ENCODE results near the gene VPS16. TPM values are rescaled to one million over a fixed set of nuclear protein-coding genes. Genes with fewer than 3 reads are reported as not detected.
"Not testable (repeated sequence)": the region's sequence is repeated elsewhere in the genome, so short reads cannot be mapped to it uniquely, and the experiment has no call there.

VPS16 gene
- total RNA-seq, 1 donor from 2014 or later = 28.2 TPM

DNA sequence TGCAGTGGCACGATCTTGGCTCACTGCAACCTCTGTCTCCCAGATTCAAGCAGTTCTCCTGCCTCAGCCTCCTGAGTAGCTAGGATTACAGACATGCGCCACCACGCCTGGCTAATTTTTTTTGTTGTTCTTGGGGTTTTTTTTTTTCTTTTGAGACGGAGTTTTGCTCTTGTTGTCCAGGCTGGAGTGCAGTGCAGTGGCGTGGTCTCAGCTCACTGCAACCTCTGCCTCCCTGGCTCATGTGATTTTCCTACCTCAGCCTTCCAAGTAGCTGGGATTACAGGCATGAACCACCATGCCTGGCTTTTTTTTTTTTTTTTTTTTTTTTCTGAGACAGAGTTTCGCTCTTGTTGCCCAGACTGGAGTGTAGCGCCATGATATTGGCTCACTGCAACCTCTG lies 9.3 kb upstream of the VPS16 start:
- H3K4me1 ChIP-seq (ENCODE audit: control insufficient read depth in 3 of 3, insufficient read depth in 3 of 3, low read length in 3 of 3); H3K9me3 ChIP-seq (ENCODE audit: control insufficient read depth in 3 of 3, low read length in 3 of 3); H3K9ac ChIP-seq (ENCODE audit: low read depth in 1 of 3, low read length in 3 of 3); H3K36me3 ChIP-seq (ENCODE audit: control insufficient read depth in 3 of 3, insufficient read depth in 3 of 3, low read length in 3 of 3); H3K4me3 ChIP-seq (ENCODE audit: low read length in 3 of 3); H3K27ac ChIP-seq (ENCODE audit: low read depth, low read length): not testable (repeated sequence)
- H3K27me3 ChIP-seq (ENCODE audit: control insufficient read depth in 3 of 3, insufficient read depth in 3 of 3, low read length in 3 of 3) = peaks cover 3 to 10% (median 6%) of the 10 kb centered on the region in 3 donors

DNA sequence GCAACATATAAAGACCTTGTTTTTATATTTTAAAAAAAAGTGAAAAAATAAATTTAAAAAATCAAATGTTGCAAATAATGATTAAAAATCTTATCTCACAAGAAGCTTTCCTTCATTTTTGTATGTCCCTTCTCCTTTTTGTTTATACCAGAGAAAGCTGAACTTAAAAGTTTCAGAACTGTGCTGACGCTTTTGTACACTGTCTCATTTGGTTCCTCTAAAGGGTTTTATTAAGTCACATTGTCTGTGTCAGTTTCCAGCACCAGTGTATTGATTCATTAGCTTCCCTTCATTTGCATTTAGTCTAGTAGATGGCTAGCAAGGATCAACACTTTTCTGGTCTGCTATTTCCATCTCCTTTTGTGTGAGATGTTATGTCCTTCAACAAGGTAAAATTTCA lies 6.8 kb upstream of the VPS16 start:
- Histone ChIP-seq H3K4me3 (ENCODE audit: low read length in 3 of 3) (no peak overlapping the region), H3K4me1 (ENCODE audit: control insufficient read depth in 3 of 3, insufficient read depth in 3 of 3, low read length in 3 of 3) (no peaks in the 10 kb centered on the region), H3K36me3 (ENCODE audit: control insufficient read depth in 3 of 3, insufficient read depth in 3 of 3, low read length in 3 of 3) (peaks cover 13 to 16% (median 15%) of the 10 kb centered on the region in 3 donors), H3K9me3 (ENCODE audit: control insufficient read depth in 3 of 3, low read length in 3 of 3) (no peaks in the 10 kb centered on the region), H3K27me3 (ENCODE audit: control insufficient read depth in 3 of 3, insufficient read depth in 3 of 3, low read length in 3 of 3) (peaks cover 0 to 3% (median 0%) of the 10 kb centered on the region in 3 donors), H3K9ac (ENCODE audit: low read depth in 1 of 3, low read length in 3 of 3) (no peak overlapping the region), H3K27ac (ENCODE audit: low read depth, low read length) (no peak overlapping the region)

DNA sequence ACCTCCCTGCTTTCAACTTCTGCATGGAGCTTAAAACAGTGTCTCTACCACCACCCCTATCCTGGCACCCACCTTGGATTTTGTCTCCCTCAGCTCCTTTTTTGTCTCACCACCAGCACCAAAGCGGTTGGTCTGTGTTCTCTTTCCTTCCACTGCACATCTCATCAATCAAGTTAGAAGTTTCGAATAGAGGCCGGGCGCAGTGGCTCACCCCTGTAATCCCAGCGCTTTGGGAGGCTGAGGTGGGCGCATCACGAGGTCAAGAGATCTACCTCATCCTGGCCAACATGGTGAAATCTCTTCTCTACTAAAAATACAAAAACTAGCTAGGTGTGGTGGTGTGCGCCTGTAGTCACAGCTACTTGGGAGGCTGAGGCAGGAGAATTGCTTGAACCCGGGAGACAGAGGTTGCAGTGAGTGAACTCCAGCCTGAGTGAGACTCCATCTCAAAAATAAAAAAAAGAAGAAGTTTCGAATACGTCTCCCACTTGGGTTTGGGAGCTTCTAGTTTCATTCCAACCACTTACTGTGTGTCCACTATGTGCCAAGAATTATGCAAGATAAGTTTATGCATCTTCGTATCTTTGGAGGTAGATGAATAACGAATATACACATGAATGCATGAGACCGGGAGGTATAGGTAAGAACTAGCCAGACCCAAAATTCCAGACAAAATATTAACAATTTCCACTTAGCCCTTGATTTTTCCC lies 6.0 kb upstream of the VPS16 start:
- peaks cover 0 to 4% (median 3%) of the 10 kb centered on the region in 3 donors for H3K4me1 ChIP-seq (ENCODE audit: control insufficient read depth in 3 of 3, insufficient read depth in 3 of 3, low read length in 3 of 3)
- H3K4me3 ChIP-seq (ENCODE audit: low read length in 3 of 3) = no peak overlapping the region
- H3K9me3 ChIP-seq (ENCODE audit: control insufficient read depth in 3 of 3, low read length in 3 of 3) = no peaks in the 10 kb centered on the region
- H3K27me3 ChIP-seq (ENCODE audit: control insufficient read depth in 3 of 3, insufficient read depth in 3 of 3, low read length in 3 of 3) = peaks cover 0 to 3% (median 0%) of the 10 kb centered on the region in 3 donors
- no peak overlapping the region for H3K27ac ChIP-seq (ENCODE audit: low read depth, low read length)
- peaks cover 13 to 16% (median 15%) of the 10 kb centered on the region in 3 donors for H3K36me3 ChIP-seq (ENCODE audit: control insufficient read depth in 3 of 3, insufficient read depth in 3 of 3, low read length in 3 of 3)
- no peak overlapping the region for H3K9ac ChIP-seq (ENCODE audit: low read depth in 1 of 3, low read length in 3 of 3)

DNA sequence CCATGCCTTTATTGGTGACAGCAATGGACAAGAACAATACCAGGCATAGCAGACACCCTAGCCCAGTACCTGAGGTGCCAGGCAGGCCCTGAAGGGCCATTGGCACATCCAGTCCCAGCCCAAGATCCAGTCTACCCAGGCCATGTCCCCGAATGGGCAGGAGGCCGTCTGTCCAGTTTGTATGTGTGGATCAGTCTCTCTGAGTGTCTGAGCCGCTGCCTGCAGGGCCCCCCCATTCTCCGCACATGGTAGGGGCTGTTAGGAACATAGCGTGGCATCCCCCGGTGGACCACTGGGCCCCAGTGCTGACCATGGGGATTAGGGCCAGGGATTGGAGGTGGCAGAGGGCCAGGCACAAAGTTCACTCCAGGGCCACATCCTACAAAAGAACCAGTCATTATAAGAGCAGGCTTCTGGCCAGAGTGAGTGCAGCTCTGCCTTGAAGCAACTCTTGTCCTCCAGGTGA lies 5.2 kb upstream of the VPS16 start:
- no peak overlapping the region for H3K4me3 ChIP-seq (ENCODE audit: low read length in 3 of 3)

DNA sequence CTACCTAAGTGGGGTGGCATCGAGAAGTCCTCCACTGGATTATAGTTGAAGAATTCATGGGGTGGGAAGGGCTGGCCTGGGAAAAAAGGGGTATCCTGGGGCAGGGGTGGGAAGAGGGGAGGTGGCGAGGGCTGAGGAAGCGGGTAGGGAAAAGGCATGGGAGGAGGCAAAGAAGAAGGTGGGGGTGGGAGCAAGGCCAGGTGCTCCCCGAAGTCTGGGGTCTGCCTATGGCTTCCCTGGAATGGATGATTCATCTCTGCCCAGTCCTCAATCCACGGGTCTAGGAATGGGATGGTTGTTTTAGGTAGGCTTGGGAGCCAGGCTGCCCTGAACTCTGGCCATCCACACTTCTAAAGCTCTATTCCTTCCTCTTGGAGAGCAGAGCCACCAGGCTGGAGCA lies 4.5 kb upstream of the VPS16 start:
- H3K27me3 ChIP-seq (ENCODE audit: control insufficient read depth in 3 of 3, insufficient read depth in 3 of 3, low read length in 3 of 3) = no peaks in the 10 kb centered on the region
- H3K4me1 ChIP-seq (ENCODE audit: control insufficient read depth in 3 of 3, insufficient read depth in 3 of 3, low read length in 3 of 3) = peaks cover 6 to 13% (median 10%) of the 10 kb centered on the region in 3 donors
- no peak overlapping the region for H3K9ac ChIP-seq (ENCODE audit: low read depth in 1 of 3, low read length in 3 of 3)
- no peak overlapping the region for H3K27ac ChIP-seq (ENCODE audit: low read depth, low read length)
- no peaks in the 10 kb centered on the region for H3K9me3 ChIP-seq (ENCODE audit: control insufficient read depth in 3 of 3, low read length in 3 of 3)
- H3K36me3 ChIP-seq (ENCODE audit: control insufficient read depth in 3 of 3, insufficient read depth in 3 of 3, low read length in 3 of 3) = peaks cover 13 to 16% (median 15%) of the 10 kb centered on the region in 3 donors
- H3K4me3 ChIP-seq (ENCODE audit: low read length in 3 of 3) = no peak overlapping the region

More for the DNA sequence above, 5.2 kb upstream of the VPS16 start:
- no peak overlapping the region for H3K27ac ChIP-seq (ENCODE audit: low read depth, low read length)
- H3K9me3 ChIP-seq (ENCODE audit: control insufficient read depth in 3 of 3, low read length in 3 of 3) = no peaks in the 10 kb centered on the region
- H3K9ac ChIP-seq (ENCODE audit: low read depth in 1 of 3, low read length in 3 of 3) = no peak overlapping the region
- peaks cover 6 to 12% (median 10%) of the 10 kb centered on the region in 3 donors for H3K4me1 ChIP-seq (ENCODE audit: control insufficient read depth in 3 of 3, insufficient read depth in 3 of 3, low read length in 3 of 3)
- no peaks in the 10 kb centered on the region for H3K27me3 ChIP-seq (ENCODE audit: control insufficient read depth in 3 of 3, insufficient read depth in 3 of 3, low read length in 3 of 3)
- H3K36me3 ChIP-seq (ENCODE audit: control insufficient read depth in 3 of 3, insufficient read depth in 3 of 3, low read length in 3 of 3) = peaks cover 13 to 16% (median 15%) of the 10 kb centered on the region in 3 donors

DNA sequence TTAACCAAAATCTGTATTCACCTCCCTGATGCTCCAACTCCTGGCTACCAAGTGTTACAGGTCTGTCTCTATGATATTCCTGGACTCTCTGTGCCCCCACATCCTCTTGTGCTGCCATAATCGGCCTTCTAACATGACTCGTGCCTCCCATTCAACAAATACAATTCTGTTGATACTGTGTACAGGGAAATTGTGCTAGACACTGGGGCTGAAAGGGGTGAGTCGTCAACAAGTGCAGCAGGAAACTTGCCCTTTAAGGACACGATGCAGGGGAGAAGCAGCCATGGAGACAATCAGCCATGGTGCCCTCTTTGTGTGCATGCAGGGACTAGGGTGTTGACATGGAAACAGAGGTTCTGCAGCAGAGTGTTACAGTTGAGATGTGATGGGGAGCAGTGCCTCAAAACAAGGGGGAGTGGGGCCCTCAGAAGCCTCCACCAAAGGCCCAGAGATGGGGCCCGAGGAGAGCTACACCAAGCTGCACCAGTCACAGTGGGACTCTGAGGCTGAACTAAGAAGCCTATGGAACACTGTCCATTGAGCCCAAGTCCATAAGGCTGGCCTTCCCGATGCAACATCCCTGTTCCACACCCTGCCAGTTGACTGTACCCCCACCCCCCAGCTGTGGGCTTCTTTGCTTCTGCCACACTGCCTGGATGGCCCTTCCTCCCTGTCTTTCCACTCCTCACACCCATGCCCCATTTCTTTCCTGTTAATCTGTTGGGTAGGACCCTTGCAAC lies 3.2 kb upstream of the VPS16 start:
- Histone ChIP-seq H3K27me3 (ENCODE audit: control insufficient read depth in 3 of 3, insufficient read depth in 3 of 3, low read length in 3 of 3) (no peaks in the 10 kb centered on the region), H3K4me1 (ENCODE audit: control insufficient read depth in 3 of 3, insufficient read depth in 3 of 3, low read length in 3 of 3) (peaks cover 13 to 21% (median 18%) of the 10 kb centered on the region in 3 donors), H3K36me3 (ENCODE audit: control insufficient read depth in 3 of 3, insufficient read depth in 3 of 3, low read length in 3 of 3) (peaks cover 13 to 16% (median 15%) of the 10 kb centered on the region in 3 donors), H3K9ac (ENCODE audit: low read depth in 1 of 3, low read length in 3 of 3) (no peak overlapping the region), H3K4me3 (ENCODE audit: low read length in 3 of 3) (no peak overlapping the region), H3K9me3 (ENCODE audit: control insufficient read depth in 3 of 3, low read length in 3 of 3) (no peaks in the 10 kb centered on the region), H3K27ac (ENCODE audit: low read depth, low read length) (no peak overlapping the region)

DNA sequence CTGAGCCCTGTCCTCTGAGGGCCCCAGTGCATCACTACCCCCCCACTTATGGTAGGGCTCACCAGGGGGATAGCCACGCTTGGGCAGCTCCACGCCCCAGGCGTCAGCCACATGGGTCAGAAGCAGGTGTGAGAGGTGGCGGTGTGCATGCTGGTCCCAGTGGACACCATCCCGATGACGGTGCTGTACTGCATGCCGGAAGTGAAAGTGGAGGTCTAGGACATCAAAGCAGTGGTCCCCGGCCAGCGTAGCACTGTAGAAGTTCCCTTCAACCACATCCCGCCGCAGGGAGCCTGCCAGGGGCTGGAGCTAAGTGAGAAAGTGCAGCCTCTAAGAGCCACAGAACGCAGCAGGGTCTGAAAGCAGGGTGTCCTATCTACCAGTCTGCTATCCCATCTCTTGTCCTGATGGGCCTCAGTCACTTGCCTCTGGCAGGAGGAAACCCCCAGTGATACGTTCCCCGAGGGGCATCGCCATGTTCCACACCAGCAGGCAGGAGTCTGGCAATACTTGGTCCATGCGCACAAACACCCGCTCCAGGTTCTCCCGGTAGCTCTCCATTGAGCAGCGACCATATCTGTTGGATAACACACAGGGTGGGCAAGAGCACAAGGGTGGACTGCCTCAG lies 2.3 kb upstream of the VPS16 start:
- Histone ChIP-seq H3K4me1 (ENCODE audit: control insufficient read depth in 3 of 3, insufficient read depth in 3 of 3, low read length in 3 of 3) (peaks cover 13 to 21% (median 18%) of the 10 kb centered on the region in 3 donors), H3K27me3 (ENCODE audit: control insufficient read depth in 3 of 3, insufficient read depth in 3 of 3, low read length in 3 of 3) (no peaks in the 10 kb centered on the region), H3K9me3 (ENCODE audit: control insufficient read depth in 3 of 3, low read length in 3 of 3) (no peaks in the 10 kb centered on the region), H3K27ac (ENCODE audit: low read depth, low read length) (no peak overlapping the region), H3K36me3 (ENCODE audit: control insufficient read depth in 3 of 3, insufficient read depth in 3 of 3, low read length in 3 of 3) (peaks cover 13 to 16% (median 15%) of the 10 kb centered on the region in 3 donors), H3K4me3 (ENCODE audit: low read length in 3 of 3) (no peak overlapping the region), H3K9ac (ENCODE audit: low read depth in 1 of 3, low read length in 3 of 3) (no peak overlapping the region)

DNA sequence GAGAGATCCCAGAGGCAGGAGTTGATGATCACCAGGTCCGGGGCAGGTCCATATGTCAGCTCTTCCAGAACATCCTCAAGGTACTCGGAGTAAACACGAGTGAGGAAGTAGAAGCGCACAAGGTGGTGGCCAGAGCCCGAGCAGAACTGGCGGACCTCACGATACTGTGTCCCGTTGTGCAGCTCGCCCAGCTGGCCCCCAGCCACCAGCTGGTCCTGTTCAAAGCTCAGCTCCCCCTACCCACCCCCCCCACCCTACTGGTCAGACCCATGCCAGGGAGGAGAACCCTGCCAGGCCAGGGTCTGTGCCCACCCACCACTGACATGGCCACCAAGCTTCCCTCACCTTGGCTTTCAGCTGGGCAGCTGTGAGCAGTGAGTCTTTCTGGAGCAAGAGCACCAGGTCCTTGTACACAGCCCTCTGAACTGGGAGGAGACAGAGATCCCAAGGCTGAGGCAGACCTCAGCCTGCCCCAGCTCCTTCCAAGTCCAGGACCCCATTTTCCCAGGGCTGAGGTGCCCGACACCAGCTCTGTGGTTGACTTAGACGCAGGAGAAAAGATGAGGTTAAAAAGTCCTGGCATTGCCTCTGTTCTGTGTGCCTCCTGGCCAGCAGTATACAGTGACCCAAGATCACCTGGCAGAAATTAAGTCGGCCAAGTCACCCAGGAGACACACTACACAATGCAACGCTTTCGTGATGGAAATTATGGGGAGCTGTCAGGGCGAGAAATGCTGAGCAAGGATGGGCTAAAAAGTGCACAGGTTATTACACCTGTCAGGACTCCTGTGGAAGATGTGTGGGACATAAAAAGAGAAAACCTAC lies 1.5 kb upstream of the VPS16 start:
- H3K27ac ChIP-seq (ENCODE audit: low read depth, low read length) = no peak overlapping the region
- H3K36me3 ChIP-seq (ENCODE audit: control insufficient read depth in 3 of 3, insufficient read depth in 3 of 3, low read length in 3 of 3) = peaks cover 13 to 16% (median 15%) of the 10 kb centered on the region in 3 donors
- peaks cover 13 to 21% (median 18%) of the 10 kb centered on the region in 3 donors for H3K4me1 ChIP-seq (ENCODE audit: control insufficient read depth in 3 of 3, insufficient read depth in 3 of 3, low read length in 3 of 3)
- no peaks in the 10 kb centered on the region for H3K9me3 ChIP-seq (ENCODE audit: control insufficient read depth in 3 of 3, low read length in 3 of 3)
- H3K4me3 ChIP-seq (ENCODE audit: low read length in 3 of 3) = peak overlapping the region in 1 of 3 donors; percentile 95
- no peak overlapping the region for H3K9ac ChIP-seq (ENCODE audit: low read depth in 1 of 3, low read length in 3 of 3)
- H3K27me3 ChIP-seq (ENCODE audit: control insufficient read depth in 3 of 3, insufficient read depth in 3 of 3, low read length in 3 of 3) = no peaks in the 10 kb centered on the region

DNA sequence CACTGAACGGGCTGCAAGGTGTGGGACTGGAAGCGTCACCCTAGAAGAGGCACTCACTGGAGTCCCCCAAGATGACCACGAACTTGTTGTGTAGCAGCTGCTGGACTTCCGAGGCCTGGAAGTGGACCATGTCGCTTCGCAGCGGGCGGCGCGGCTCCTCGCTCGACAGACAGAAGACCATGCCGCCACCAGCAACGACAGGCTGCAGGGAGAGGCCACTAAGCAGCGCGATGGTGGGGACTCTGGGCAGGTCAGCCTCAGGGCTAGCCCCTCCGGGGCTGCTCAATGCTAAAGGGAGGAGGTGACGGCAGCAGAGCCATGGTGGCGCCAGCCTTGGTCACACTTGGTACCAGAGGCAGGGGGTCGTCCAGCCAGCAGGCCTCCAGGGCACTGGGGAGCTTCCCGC lies 810 bp upstream of the VPS16 start:
- Histone ChIP-seq H3K27ac (ENCODE audit: low read depth, low read length) (peak overlapping the region; percentile 87), H3K36me3 (ENCODE audit: control insufficient read depth in 3 of 3, insufficient read depth in 3 of 3, low read length in 3 of 3) (peaks cover 13 to 19% (median 15%) of the 10 kb centered on the region in 3 donors), H3K9ac (ENCODE audit: low read depth in 1 of 3, low read length in 3 of 3) (peak overlapping the region; percentile 85 to 90 (median 89))

More for the DNA sequence above, 810 bp upstream of the VPS16 start:
- H3K9me3 ChIP-seq (ENCODE audit: control insufficient read depth in 3 of 3, low read length in 3 of 3) = no peaks in the 10 kb centered on the region
- no peaks in the 10 kb centered on the region for H3K27me3 ChIP-seq (ENCODE audit: control insufficient read depth in 3 of 3, insufficient read depth in 3 of 3, low read length in 3 of 3)
- peak overlapping the region; percentile 90 to 95 (median 95) for H3K4me3 ChIP-seq (ENCODE audit: low read length in 3 of 3)
- H3K4me1 ChIP-seq (ENCODE audit: control insufficient read depth in 3 of 3, insufficient read depth in 3 of 3, low read length in 3 of 3) = peaks cover 13 to 21% (median 18%) of the 10 kb centered on the region in 3 donors
